Cardiac ventricle fibroblast (primary cell): ENCODE data around the gene TUBB. TPM values are rescaled to one million over a fixed set of nuclear protein-coding genes. Genes with fewer than 3 reads are reported as not detected.

Source experiments
- total RNA-seq: library from RNA; depleted of rRNA; stranded (reverse); fragments of >200 nt; gene quantifications from 2 replicates; pipeline ENCODE4 v1.2.3, GENCODE V29; 2015

TUBB gene
- total RNA-seq = 217 and 218 TPM in 2 replicates

DNA sequence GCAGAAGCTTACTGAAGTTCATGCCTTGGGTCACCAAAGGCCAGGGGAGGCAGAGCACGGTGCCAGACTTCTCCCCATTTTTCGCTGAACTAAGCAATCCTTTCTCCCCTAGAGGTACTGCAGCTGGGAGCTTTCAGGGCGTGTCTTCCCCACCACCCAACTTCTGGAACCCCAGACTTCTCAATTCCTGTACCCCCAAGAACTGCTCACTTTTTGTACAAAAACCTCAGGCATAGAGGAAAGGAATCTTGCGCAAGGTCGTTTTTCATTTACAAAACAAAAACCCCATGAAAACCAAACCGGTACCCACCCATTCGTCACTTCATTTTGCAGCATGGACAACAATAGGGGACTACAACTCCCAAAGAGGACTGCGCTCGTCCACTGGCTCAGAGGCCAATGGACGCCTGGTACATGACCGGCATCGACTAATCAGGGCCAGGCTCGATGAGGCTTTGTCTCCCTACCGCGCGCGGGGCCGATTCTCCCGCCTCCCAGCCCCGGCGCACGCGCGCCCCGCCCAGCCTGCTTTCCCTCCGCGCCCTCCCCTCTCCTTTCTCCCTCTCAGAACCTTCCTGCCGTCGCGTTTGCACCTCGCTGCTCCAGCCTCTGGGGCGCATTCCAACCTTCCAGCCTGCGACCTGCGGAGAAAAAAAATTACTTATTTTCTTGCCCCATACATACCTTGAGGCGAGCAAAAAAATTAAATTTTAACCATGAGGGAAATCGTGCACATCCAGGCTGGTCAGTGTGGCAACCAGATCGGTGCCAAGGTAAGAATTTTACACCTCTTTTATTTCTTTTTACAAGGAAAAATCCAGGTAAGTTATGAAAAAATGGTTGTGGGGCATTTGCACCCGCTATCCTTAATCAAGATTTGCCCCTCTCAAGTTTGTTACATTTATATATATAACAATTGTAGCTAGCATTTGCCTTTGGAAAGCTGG, at the start of gene TUBB:
Gene TUBB, plus strand, starts transcription at position 562 of the 947 bp plus-strand sequence. Its CDS starts 155 bp downstream, at position 717.

DNA sequence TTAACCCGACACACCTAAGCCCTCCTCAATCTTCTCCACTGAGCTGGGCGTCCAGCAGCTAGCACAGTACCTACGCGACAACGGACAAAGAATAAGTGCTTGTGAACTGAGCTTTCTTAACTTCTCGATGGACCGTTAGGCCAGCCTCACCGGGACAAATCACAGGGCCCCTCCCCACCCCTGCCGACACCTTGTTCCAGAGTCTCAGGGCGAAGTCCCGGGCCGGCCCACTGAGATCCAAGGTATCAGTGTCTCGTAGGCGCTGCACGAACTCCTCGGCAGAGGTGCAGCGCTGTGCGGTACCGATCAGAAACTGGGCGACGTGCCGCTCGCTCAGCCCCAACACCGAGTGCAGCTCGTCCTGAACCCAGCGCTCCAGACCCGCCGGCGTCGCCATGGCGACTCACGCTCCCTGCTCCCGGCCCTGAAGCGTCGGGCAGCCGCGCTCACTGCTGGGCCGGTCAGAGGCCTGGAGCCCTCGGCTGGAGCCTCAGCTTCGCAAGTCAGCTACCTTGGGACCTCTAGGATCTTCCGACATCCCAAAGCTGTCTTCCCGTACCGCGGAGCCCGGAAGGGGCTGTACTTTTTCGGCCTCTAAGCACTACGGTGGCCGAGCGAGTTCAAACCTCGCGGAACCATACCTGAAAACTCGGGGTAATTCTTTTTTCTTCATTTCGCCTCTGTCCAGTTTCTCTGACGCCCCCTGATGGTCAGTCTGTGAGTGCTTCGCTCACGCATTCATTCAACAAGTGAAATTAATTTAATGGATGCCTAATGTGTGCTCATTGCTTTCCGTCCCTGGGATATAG, 47.5 kb upstream of the TUBB start, which contains the start of gene DHX16:
Gene DHX16, minus strand, starts transcription at position 562 of the 809 bp plus-strand sequence. Its CDS starts 165 bp downstream, at position 397.

DNA sequence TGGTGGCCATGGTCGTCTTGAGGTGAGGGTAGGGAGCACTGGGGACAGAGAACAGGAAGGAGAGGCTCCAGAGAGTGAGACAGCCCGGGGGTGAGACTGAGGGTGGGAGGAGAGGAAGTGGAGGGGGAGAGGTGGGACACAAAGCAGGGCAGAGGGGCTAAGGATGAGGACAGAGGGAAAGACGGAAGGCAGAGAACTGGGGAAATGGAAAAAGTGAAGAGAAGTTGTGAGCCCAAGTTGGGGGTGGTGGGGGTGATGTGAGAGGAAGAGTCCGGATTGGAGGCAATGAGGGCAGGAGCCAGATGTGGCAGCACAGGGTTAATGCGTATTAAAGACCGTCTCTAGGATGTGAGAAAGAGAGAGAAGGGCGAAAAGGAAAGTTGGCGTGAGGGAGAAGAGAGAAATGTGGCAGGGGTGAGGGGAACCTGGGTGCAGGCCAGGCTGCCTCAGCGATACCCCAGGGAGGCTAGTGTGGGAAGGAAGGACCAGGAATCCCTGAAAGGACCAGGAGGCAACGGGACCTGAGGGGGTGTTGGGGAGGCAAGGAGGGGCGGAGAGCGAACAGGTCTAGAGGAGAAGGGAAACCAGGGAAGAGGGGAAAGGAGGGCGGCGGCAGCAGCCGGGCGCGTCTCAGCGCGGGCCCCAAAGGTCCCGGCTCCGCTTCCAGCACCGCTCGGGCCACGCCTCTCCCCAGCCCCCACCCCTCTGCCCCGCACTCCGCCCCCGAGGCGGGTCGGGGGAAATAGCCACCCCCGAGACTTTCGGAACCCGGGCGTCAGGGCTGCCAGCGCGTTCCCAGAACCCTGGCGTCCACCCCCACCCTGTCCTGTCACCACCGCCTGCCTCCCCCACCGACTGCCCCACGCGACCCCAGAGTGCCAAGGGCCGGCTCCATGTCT, 33.9 kb upstream of the TUBB start, which contains the start of gene PPP1R18:
Gene PPP1R18, minus strand, starts transcription at position 637 of the 899 bp plus-strand sequence. Its CDS starts 627 bp downstream, at position 10.

DNA sequence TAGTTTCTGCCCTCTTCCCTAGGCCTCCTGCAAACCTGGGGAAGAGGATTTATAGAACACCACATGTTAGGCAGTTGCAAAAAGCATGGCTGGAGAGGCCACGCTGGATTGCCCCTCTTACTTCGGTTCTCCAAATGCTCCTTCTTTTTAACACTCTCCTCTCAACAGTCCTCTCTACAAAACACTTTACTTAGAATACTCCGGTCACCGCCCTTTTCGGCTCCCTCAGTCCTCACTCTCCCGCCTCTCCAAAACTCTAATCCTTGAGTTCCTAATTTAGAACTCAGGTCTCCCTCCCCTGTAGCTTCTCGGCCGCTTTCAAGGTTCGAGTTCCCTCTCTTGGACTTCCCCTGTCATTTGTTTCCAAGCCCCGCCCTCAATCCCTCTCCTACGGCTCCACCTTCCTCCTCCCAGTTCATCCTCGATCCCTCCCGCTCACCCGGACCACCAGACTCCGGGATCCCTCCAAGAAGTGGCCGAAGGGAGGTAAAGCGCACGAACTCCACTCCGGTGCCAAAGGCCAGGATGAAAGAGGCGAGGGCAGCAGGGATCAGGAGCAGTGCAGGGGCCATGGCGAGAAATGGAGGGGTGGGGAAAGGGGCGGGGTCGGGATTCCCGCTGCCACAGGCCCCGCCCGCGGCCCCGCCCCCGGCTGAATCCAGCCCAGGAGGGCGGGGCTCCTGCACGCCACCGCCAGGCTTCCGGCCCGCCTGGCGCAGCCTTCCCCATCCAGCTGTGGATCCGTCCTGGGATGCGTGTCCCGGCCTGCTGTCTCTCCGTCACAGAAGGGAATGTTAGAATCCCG, 29.5 kb upstream of the TUBB start, which contains the start of gene NRM:
Gene NRM, minus strand, starts transcription at position 582 of the 805 bp plus-strand sequence. Its CDS starts 10 bp downstream, at position 572.

DNA sequence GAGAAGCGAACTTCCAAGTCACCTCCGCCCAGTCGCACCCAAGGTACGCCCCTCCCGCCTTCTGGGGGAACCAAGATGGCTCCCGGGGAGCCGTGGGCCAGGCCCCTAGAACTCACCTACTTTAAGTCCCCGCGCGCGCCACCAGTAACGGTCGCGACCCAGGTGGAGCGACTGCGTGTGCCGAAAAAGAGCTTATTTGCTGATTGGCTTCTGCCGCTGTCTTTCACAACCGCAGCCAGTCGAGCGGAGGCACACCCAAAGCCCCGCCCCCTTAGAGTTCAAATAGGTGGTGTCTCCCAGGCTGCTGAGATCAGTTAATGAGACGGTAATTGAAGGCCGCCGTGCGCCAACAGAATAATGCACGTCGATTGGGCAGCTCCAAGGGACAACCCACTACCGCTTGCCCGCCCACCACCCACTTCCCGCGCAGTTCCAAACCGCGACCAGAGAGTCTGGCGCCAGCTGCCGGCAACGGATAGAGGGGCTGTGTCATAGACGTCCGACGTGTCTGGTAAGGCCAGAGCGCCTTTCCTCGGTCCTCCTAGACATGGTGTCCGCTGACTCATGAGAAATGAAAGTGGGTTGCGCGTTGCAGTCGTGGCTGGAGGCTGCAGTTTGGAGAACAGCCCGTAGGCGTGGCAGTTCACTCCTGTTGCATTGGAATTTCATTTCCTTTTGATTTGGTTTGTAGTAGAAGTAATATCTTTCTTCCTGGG, 2.9 kb upstream of the TUBB start, which contains the start of gene MDC1:
Gene MDC1, minus strand, starts transcription at position 153 of the 716 bp plus-strand sequence. CDS start 2,106 bp downstream, outside the sequence.

DNA sequence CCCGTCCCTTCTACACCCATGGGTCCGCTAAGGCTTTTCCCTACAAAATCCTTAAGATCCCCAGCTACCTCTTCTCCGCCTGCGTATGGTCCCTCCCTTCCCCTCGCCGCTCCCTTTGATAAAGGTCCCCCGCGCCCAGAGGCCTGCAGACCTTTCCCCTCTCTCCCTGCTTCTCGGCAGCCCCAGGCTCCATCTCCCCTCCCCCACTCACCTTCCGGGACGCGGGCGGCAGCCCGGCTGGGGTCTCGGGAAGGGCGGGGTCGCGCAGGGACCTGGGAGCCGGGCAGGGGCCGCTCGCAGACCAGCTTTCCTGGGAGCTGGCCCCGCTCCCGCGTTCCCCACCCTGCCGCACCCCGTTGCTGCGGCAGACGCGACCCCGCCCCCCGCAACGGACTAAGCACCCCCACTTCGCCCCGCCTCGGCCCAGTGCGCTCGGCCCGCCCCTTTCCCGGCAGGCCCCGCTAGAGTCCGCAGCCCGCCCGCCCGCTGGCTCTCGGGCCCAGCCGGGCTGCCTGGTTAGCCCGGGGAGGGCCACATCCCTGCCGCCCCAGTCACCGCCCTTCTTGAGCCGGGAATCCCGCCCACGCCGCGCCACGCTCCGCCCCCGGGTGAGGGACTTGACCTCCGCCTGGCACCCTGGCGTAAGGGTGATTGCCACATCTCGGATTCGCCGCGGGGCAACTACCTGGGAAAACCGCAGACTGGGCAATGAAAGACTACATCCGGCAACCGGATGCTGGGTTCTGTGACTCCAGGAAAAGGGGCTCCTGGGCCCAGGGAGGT, 22.4 kb downstream of the TUBB start, which contains the start of gene FLOT1:
Gene FLOT1, minus strand, starts transcription at position 372 of the 783 bp plus-strand sequence. CDS start 498 bp downstream, outside the sequence.

DNA sequence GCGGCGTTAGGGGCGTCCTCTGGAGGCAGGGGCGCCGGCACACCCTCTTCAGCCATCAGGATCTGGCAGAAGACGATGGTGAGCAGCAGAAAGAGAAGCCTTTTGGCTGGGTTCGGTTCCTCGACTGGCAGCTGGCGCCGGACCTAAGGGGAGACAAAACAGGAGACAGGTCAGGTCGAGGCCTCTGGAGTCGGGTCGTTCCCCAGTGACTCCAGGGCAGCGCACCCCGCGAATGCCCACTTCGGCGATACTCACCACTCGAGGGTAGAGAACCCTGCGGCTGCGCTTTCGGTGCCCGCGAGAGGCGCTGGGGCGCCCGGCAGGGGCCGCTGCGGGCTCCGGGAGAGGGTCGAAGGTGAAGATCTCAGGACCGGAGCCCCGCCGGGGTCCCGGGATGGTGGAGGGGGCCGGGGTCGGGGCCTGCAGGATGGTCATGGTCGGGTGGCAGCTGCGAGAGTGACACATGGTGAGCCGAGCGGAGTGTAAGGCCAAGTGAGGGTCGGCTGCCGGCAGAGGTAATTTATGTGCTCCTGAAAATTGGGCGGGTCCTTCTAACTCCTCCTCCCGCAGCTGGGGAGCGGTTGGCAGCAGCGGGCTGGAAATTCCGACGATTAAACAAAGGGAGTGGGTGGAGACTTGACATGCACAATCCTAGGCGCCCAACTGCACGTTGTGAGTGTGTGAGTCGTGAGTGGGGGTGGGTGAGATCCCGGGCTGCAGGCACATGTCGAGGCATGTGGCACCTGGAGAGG, 24.1 kb downstream of the TUBB start, which contains the start of gene IER3:
Gene IER3, minus strand, starts transcription at position 494 of the 752 bp plus-strand sequence. Its CDS starts 29 bp downstream, at position 465.

Other genes starting within 250 kb of the TUBB start
- 238 and 244 TPM in 2 replicates for gene HLA-E, start 230.8 kb upstream of the TUBB start, total RNA-seq
- gene GNL1, start 163.9 kb upstream of the TUBB start, total RNA-seq = 31.1 and 31.2 TPM in 2 replicates
- 5.6 and 5.7 TPM in 2 replicates for gene PRR3, start 163.1 kb upstream of the TUBB start, total RNA-seq
- gene ABCF1, start 148.9 kb upstream of the TUBB start, total RNA-seq = 33.8 and 43.1 TPM in 2 replicates
- 25.5 and 31.0 TPM in 2 replicates for gene PPP1R10, start 103.1 kb upstream of the TUBB start, total RNA-seq
- gene MRPS18B, start 102.5 kb upstream of the TUBB start, total RNA-seq = 44.1 and 50.9 TPM in 2 replicates
- 0.69 and 3.3 TPM in 2 replicates for gene ATAT1, start 93.5 kb upstream of the TUBB start, total RNA-seq
- 4.1 and 4.6 TPM in 2 replicates for gene C6orf136, start 73.2 kb upstream of the TUBB start, total RNA-seq
- gene DHX16, start 47.3 kb upstream of the TUBB start, total RNA-seq = 11.4 and 11.7 TPM in 2 replicates
- gene PPP1R18, start 33.7 kb upstream of the TUBB start, total RNA-seq = 51.2 and 57.3 TPM in 2 replicates
- gene NRM, start 29.4 kb upstream of the TUBB start, total RNA-seq = 4.2 and 4.6 TPM in 2 replicates
- gene MDC1, start 3.1 kb upstream of the TUBB start, total RNA-seq = 7.6 and 7.8 TPM in 2 replicates
- gene FLOT1, start 22.3 kb downstream of the TUBB start, total RNA-seq = 68.3 and 71.3 TPM in 2 replicates
- 18.3 and 18.7 TPM in 2 replicates for gene IER3, start 24.2 kb downstream of the TUBB start, total RNA-seq
- gene DDR1, start 164.2 kb downstream of the TUBB start, total RNA-seq = 25.7 and 27.1 TPM in 2 replicates
- gene GTF2H4, start 187.9 kb downstream of the TUBB start, total RNA-seq = 12.3 and 16.6 TPM in 2 replicates
- gene VARS2, start 193.9 kb downstream of the TUBB start, total RNA-seq = 16.4 and 18.6 TPM in 2 replicates
- not detected in 2 replicates for gene SFTA2, start 211.8 kb downstream of the TUBB start, total RNA-seq
- not detected in 2 replicates for gene MUCL3, start 220.6 kb downstream of the TUBB start, total RNA-seq